ENCODE results near the gene GNB5.

DNA sequence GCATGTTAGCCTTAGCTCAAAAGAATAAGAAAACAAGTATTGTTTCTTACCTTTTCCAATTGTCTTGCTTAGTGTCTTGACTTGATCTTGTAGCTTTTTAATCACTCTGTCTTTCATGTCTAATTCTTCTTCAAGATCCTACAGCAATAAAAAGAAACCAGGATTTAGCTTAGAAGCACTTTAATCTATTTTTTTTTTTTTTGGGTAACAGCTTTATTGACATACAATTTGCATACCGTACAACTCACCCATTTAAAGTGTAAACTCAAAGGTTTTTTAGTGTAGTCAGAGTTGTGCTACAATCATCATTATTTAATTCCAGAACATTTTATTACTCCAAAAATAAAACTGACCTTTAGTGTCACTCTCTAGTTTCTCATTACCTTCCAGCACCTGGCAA, 23.4 kb upstream of the GNB5 start:
- TF ChIP-seq, protein P1, sequence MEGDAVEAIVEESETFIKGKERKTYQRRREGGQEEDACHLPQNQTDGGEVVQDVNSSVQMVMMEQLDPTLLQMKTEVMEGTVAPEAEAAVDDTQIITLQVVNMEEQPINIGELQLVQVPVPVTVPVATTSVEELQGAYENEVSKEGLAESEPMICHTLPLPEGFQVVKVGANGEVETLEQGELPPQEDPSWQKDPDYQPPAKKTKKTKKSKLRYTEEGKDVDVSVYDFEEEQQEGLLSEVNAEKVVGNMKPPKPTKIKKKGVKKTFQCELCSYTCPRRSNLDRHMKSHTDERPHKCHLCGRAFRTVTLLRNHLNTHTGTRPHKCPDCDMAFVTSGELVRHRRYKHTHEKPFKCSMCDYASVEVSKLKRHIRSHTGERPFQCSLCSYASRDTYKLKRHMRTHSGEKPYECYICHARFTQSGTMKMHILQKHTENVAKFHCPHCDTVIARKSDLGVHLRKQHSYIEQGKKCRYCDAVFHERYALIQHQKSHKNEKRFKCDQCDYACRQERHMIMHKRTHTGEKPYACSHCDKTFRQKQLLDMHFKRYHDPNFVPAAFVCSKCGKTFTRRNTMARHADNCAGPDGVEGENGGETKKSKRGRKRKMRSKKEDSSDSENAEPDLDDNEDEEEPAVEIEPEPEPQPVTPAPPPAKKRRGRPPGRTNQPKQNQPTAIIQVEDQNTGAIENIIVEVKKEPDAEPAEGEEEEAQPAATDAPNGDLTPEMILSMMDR (conservative IDR thresholded peaks at IDR 0.05; ENCODE audit: low read depth, low read length): no peak
- no peak for TF ChIP-seq EZH2 (IDR thresholded peaks at IDR 0.05; ENCODE audit: borderline replicate concordance, low read depth, low read length, poor library complexity, severe bottlenecking)

Data from A673 (cell line).